Natural killer cell treated with Interleukin-12 subunit alpha and Interleukin-12 subunit beta and Interleukin-15 and Interleukin-18, amount 100 ng/mL, for 72 hours (primary cell): ENCODE results near the gene FHIT. TPM values are rescaled to one million over a fixed set of nuclear protein-coding genes. Genes with fewer than 3 reads are reported as not detected.

ENCODE experiments used
- ATAC-seq, 2 donors: fragments of 150-1000 bp; cut with Tn5 transposase in 1 of 2; sonication (Bioruptor Pico), chemical (Tn5 transposase) in 1 of 2; 2 replicates each; pipeline ENCODE4 v1.10.0; 2021
- DNase-seq: peaks from one replicate; pipeline ENCODE4 v3.0.0; 2022; ENCODE audit warnings: low spot score
- H3K27ac Mint-ChIP-seq, 2 donors: 1 replicate in 1 of 2; 2 replicates in 1 of 2; pipeline ENCODE4 v1.8.0; 2022; ENCODE audit warnings: mixed read lengths in 2 of 2, mild to moderate bottlenecking in 1 of 2, moderate library complexity in 1 of 2
- H3K27me3 Mint-ChIP-seq, 2 donors: 1 replicate in 1 of 2; 2 replicates in 1 of 2; pipeline ENCODE4 v1.8.0; 2022; ENCODE audit warnings: mixed read lengths in 2 of 2
- H3K36me3 Mint-ChIP-seq: one replicate; pipeline ENCODE4 v1.8.0; 2022; ENCODE audit warnings: mixed read lengths
- H3K4me1 Mint-ChIP-seq, 2 donors: 1 replicate in 1 of 2; 2 replicates in 1 of 2; pipeline ENCODE4 v1.8.0; 2022; ENCODE audit warnings: low read depth in 2 of 2, mixed read lengths in 2 of 2, mild to moderate bottlenecking in 1 of 2
- H3K4me3 Mint-ChIP-seq: one replicate; pipeline ENCODE4 v1.8.0; 2022; ENCODE audit warnings: mixed read lengths
- H3K9me3 Mint-ChIP-seq: 2 replicates; pipeline ENCODE4 v1.8.0; 2022; ENCODE audit warnings: mixed read lengths
- total RNA-seq, 2 donors: library from RNA; stranded (reverse); gene quantifications; one replicate each; pipeline ENCODE4 v1.2.3, GENCODE V29; 2022

FHIT gene
- total RNA-seq, 2 donors from 2014 or later: 2.4 to 3.0 TPM

- Mint-ChIP-seq H3K4me3 (no peak overlapping the region), H3K27ac (no peak overlapping the region), H3K36me3 (no peaks in the 10 kb centered on the region), H3K9me3 (peaks cover 3% of the 10 kb centered on the region), H3K4me1 (no peaks in the 10 kb centered on the region), H3K27me3 (no peaks in the 10 kb centered on the region)
- DNase-seq (no peak), ATAC-seq (no peak)
These were observed 746.3 kb downstream of the FHIT start for GRCh38 chr3:60504827-60505457.

GRCh38 chr3:60501314-60501713, 749.9 kb downstream of the FHIT start:
- no peaks in the 10 kb centered on the region for H3K4me1 Mint-ChIP-seq
- H3K9me3 Mint-ChIP-seq: no peaks in the 10 kb centered on the region
- no peak overlapping the region for H3K4me3 Mint-ChIP-seq
- ATAC-seq: no peak
- no peaks in the 10 kb centered on the region for H3K27me3 Mint-ChIP-seq
- DNase-seq: no peak
- H3K36me3 Mint-ChIP-seq: no peaks in the 10 kb centered on the region
- no peak overlapping the region for H3K27ac Mint-ChIP-seq

- Mint-ChIP-seq H3K36me3 (no peaks in the 10 kb centered on the region), H3K4me3 (no peak overlapping the region), H3K27me3 (no peaks in the 10 kb centered on the region), H3K4me1 (no peaks in the 10 kb centered on the region), H3K27ac (no peak overlapping the region), H3K9me3 (no peaks in the 10 kb centered on the region)
- DNase-seq (no peak), ATAC-seq (no peak)
These were observed 753.4 kb downstream of the FHIT start for GRCh38 chr3:60497902-60498301.

- ATAC-seq: no peak
These were observed 760.3 kb downstream of the FHIT start for GRCh38 chr3:60490992-60491391.

GRCh38 chr3:60475096-60475495, 776.2 kb downstream of the FHIT start:
- H3K27me3 Mint-ChIP-seq: peaks cover 0 to 4% of the 10 kb centered on the region in 2 donors
- DNase-seq: no peak
- H3K9me3 Mint-ChIP-seq: no peaks in the 10 kb centered on the region
- no peaks in the 10 kb centered on the region for H3K4me1 Mint-ChIP-seq
- H3K27ac Mint-ChIP-seq: no peak overlapping the region
- no peak overlapping the region for H3K4me3 Mint-ChIP-seq
- no peaks in the 10 kb centered on the region for H3K36me3 Mint-ChIP-seq
- ATAC-seq: no peak

More at GRCh38 chr3:60490992-60491391, 760.3 kb downstream of the FHIT start:
- Mint-ChIP-seq H3K36me3 (no peaks in the 10 kb centered on the region), H3K27ac (no peak overlapping the region), H3K27me3 (no peaks in the 10 kb centered on the region), H3K9me3 (no peaks in the 10 kb centered on the region), H3K4me3 (no peak overlapping the region), H3K4me1 (no peaks in the 10 kb centered on the region)
- DNase-seq: no peak

- H3K36me3 Mint-ChIP-seq: peaks cover 9% of the 10 kb centered on the region
These were observed 781.8 kb downstream of the FHIT start for GRCh38 chr3:60469481-60469880.

GRCh38 chr3:60463685-60464084, 787.6 kb downstream of the FHIT start:
- peaks cover 0 to 7% of the 10 kb centered on the region in 2 donors for H3K27me3 Mint-ChIP-seq
- H3K4me1 Mint-ChIP-seq: no peaks in the 10 kb centered on the region
- peaks cover 4% of the 10 kb centered on the region for H3K36me3 Mint-ChIP-seq
- peaks cover 12% of the 10 kb centered on the region for H3K9me3 Mint-ChIP-seq
- ATAC-seq (no peak), DNase-seq (no peak)
- no peak overlapping the region for H3K4me3 Mint-ChIP-seq
- H3K27ac Mint-ChIP-seq: no peak overlapping the region

More at GRCh38 chr3:60469481-60469880, 781.8 kb downstream of the FHIT start:
- no peaks in the 10 kb centered on the region for H3K4me1 Mint-ChIP-seq
- H3K9me3 Mint-ChIP-seq: peaks cover 15% of the 10 kb centered on the region
- peaks cover 0 to 15% of the 10 kb centered on the region in 2 donors for H3K27me3 Mint-ChIP-seq
- no peak overlapping the region for H3K27ac Mint-ChIP-seq
- no peak overlapping the region for H3K4me3 Mint-ChIP-seq
- DNase-seq (no peak), ATAC-seq (no peak)

- Mint-ChIP-seq H3K9me3 (peaks cover 6% of the 10 kb centered on the region), H3K4me3 (no peak overlapping the region), H3K4me1 (peaks cover 3 to 5% of the 10 kb centered on the region in 2 donors), H3K36me3 (no peaks in the 10 kb centered on the region), H3K27me3 (no peaks in the 10 kb centered on the region), H3K27ac (no peak overlapping the region)
- DNase-seq: no peak
- ATAC-seq: no peak
These were observed 790.0 kb downstream of the FHIT start for GRCh38 chr3:60461267-60461666.

GRCh38 chr3:60456180-60456579, 795.1 kb downstream of the FHIT start:
- Mint-ChIP-seq H3K9me3 (no peaks in the 10 kb centered on the region), H3K4me1 (peaks cover 5 to 11% of the 10 kb centered on the region in 2 donors), H3K4me3 (no peak overlapping the region), H3K27me3 (no peaks in the 10 kb centered on the region), H3K36me3 (no peaks in the 10 kb centered on the region), H3K27ac (peak overlapping the region in 1 of 2 donors; percentile 62)
- ATAC-seq: peak in 1 of 2 donors; percentile 88
- DNase-seq: no peak

- peaks cover 5 to 11% of the 10 kb centered on the region in 2 donors for H3K4me1 Mint-ChIP-seq
- no peak overlapping the region for H3K4me3 Mint-ChIP-seq
- H3K27me3 Mint-ChIP-seq: no peaks in the 10 kb centered on the region
- H3K36me3 Mint-ChIP-seq: no peaks in the 10 kb centered on the region
- no peaks in the 10 kb centered on the region for H3K9me3 Mint-ChIP-seq
- no peak for DNase-seq
- no peak overlapping the region for H3K27ac Mint-ChIP-seq
- no peak for ATAC-seq
These were observed 797.9 kb downstream of the FHIT start for GRCh38 chr3:60453326-60453725.

GRCh38 chr3:60448696-60449095, 802.6 kb downstream of the FHIT start:
- Mint-ChIP-seq H3K9me3 (no peaks in the 10 kb centered on the region), H3K27ac (no peak overlapping the region), H3K4me1 (peaks cover 0 to under 1% of the 10 kb centered on the region in 2 donors), H3K36me3 (no peaks in the 10 kb centered on the region), H3K27me3 (no peaks in the 10 kb centered on the region), H3K4me3 (no peak overlapping the region)
- DNase-seq (no peak), ATAC-seq (no peak)

- ATAC-seq (no peak), DNase-seq (no peak)
- H3K27me3 Mint-ChIP-seq: no peaks in the 10 kb centered on the region
- no peaks in the 10 kb centered on the region for H3K9me3 Mint-ChIP-seq
- H3K36me3 Mint-ChIP-seq: no peaks in the 10 kb centered on the region
- no peak overlapping the region for H3K27ac Mint-ChIP-seq
- no peak overlapping the region for H3K4me3 Mint-ChIP-seq
- H3K4me1 Mint-ChIP-seq: no peaks in the 10 kb centered on the region
These were observed 805.8 kb downstream of the FHIT start for GRCh38 chr3:60445446-60445845.

GRCh38 chr3:60444898-60445437, 806.3 kb downstream of the FHIT start:
- DNase-seq (no peak), ATAC-seq (no peak)
- H3K9me3 Mint-ChIP-seq: no peaks in the 10 kb centered on the region
- H3K27ac Mint-ChIP-seq: no peak overlapping the region
- H3K4me3 Mint-ChIP-seq: no peak overlapping the region
- no peaks in the 10 kb centered on the region for H3K36me3 Mint-ChIP-seq
- no peaks in the 10 kb centered on the region for H3K4me1 Mint-ChIP-seq
- no peaks in the 10 kb centered on the region for H3K27me3 Mint-ChIP-seq

GRCh38 chr3:60440869-60441268, 810.4 kb downstream of the FHIT start:
- no peak overlapping the region for H3K4me3 Mint-ChIP-seq
- H3K9me3 Mint-ChIP-seq: no peaks in the 10 kb centered on the region
- ATAC-seq: no peak
- H3K27ac Mint-ChIP-seq: no peak overlapping the region
- no peaks in the 10 kb centered on the region for H3K27me3 Mint-ChIP-seq
- H3K4me1 Mint-ChIP-seq: no peaks in the 10 kb centered on the region
- no peak for DNase-seq
- H3K36me3 Mint-ChIP-seq: no peaks in the 10 kb centered on the region
